HG03280 (cell line): Measurements from ENCODE around the gene OR2Y1.
"Not testable (repeated sequence)": the region's sequence is repeated elsewhere in the genome, so short reads cannot be mapped to it uniquely, and the experiment has no call there.

ENCODE experiments used
- ATAC-seq: cut with Tn5 transposase; IDR thresholded peaks from one replicate; pipeline ENCODE4 v1.9.1; 2021; ENCODE audit warnings: mild to moderate bottlenecking, moderate library complexity; ENCODE audit not compliant: unreplicated experiment

The OR2Y1 gene

DNA sequence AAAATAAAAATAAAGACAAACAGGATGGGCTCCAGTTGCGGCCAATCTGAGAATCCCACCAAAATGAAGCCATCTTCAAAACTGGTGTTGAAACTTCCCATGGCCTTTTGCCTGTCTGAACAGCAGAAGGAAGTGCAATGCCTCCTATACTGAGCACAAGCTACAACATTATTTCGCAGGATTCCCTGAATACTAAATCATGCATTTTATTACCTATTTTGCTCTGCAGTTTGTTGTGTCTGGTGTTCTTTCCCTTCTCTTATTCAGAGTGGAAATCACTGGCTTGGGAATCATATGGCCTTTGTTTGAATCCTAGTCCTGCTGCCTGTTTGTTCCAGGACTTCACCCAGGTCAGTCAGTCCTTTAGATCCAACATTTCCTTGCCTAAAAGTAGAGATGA, at the start of gene OR2Y1:
TSS of gene OR2Y1 (minus strand) at position 101 of the 400 bp plus-strand sequence. CDS start at position 101, 0 bp downstream.
- ATAC-seq, result no peak

DNA sequence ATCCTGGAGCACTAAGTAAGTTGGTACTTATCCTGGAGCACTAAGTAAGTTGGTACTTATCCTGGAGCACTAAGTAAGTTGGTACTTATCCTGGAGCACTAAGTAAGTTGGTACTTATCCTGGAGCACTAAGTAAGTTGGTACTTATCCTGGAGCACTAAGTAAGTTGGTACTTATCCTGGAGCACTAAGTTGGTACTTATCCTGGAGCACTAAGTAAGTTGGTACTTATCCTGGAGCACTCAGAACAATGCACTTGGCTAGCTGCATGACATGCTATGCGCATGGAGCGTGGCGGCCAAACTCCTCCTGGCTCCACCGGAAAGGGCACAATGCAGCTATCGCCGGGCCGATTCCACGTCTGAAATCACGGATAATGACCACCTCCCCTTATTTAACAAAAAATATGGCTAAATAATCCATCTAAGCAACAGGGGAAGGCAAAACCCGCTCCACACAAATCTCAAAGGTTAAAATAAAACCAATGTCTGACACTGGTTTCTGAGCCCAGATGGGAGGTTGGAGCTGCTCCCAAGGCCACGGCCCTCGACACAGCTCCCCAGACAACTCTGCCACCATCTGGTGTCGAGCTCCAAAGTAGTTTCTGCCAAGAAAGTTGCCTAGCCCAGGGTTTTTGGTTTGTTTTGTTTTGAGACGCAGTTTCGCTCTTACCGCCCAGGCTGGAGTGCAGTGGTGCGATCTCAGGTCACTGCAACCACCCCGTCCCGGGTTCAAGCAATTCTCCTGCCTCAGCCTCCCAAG, 49.0 kb upstream of the OR2Y1 start:
- ATAC-seq, result not testable (repeated sequence)

GRCh38 chr5:180787711-180788431, 48.0 kb upstream of the OR2Y1 start:
- ATAC-seq, result no peak

DNA sequence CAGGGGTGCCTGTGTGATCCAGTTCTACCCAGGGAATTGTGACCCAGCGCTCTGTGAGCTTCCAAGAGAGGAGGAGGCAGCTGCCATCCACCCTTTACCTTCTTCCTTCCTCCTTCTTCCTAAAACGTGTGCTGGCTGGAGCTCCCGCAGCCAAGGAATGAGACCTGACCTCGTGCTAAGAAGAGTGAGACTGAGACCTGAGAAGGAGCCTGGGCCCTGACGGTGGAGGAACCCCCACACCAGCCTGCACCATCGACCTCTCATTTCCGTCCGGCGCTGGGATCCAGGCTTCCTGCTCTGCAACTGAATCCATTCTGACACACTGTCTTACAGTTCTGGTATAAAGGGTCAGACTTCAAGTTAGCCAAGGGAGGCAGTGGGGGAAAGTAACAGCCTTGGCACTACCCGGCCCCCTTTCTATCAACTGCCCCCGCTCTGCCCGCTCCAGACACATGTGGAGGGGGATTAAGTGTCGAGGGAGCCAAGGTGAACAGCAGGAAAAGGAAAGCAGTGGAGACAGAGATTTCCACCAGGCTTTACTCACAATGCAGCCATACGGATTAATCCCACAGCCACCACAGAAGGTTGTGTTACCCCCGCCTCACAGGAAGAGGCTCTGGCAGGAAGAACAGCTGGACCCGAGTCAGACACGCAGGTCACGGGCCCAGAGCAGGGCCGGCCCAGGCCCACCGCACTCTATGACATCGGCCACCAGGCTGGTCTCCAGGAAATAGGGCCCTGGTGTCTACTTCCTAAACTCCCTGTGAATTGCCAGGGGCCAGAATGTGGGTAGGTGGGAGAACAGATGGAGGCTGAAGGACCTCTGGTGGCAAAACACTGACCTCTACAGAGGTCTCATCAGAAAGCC, 46.9 kb upstream of the OR2Y1 start:
- no peak for ATAC-seq

DNA sequence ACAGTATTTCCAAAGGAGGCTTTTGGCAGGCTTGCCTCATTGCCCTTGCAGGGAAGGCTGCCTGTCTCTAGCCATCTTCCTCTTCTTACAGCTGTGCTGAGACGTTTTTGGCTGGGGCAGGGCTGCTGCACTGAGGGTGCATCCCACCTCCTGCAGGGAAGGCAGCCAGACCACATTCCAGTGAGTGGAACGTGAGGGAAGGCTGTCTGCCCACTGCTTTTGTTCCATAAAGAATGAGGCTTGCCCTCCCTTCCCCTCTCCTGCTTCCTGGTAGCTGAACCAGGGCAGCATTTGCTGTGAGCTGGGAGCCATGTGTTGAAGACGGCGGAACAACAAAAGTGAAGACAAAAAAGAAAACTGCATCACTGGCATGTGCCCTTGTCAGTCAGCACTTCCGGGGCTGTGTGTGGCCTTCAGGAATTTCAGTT, 46.0 kb upstream of the OR2Y1 start:
- ATAC-seq, result no peak

DNA sequence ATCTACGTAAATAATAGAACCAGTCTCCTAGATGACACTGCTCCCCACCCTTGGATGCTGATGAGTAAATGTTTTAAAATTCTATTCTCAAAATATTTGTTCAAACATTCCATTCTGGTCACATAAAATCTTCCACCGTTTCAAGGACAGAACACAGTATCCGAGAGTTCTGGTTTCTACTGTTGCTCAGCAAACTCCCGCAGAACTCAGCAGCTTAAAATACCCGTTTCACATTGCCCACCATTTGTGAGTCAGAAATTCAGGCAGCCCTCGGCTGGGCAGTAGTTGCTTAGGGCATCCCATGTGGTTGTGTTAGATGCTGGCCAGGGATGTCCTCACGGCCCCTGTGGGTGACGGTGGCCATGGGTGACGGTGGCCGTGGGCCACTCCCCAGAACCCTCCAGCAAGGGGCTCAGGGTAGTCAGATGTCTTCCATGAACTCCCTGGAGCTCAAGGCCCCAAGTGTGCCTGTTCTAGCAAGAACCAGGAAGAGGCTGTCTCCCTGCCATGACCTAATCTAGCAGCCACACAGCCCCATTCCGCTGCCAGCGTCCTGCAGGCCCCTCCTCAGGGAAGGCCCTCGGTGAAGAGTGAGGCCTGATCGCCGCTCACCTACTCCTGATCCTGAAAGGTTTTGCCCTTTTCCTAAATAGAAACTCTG, 45.4 kb upstream of the OR2Y1 start:
- no peak for ATAC-seq

- no peak for ATAC-seq
These were observed 44.7 kb upstream of the OR2Y1 start for GRCh38 chr5:180784497-180785097.

GRCh38 chr5:180783340-180784052, 43.6 kb upstream of the OR2Y1 start:
- ATAC-seq, result no peak

DNA sequence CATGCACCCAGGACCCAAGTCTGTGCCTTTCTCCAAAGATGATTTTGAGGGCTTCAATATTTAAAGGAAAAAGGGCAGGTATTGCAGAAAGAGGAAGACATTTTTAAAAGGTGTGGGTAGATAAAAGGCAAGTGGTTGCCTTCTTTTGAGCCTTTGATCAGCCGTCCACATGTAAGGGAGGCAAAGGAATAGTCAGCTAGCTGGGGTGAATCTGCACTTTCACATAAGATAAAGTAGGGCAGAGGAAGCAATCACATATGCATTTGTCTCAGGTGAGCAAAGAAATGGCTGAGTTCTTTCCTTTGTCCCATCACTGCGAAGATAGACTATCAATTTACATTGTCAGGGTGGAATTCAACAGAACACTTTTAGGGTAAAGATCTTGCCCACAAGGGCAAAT, 42.9 kb upstream of the OR2Y1 start:
- ATAC-seq, result no peak

- ATAC-seq, result not testable (repeated sequence)
These were observed 42.1 kb upstream of the OR2Y1 start for GRCh38 chr5:180781900-180782326.

GRCh38 chr5:180779985-180780610, 40.2 kb upstream of the OR2Y1 start:
- ATAC-seq, result no peak

GRCh38 chr5:180777475-180777874, 37.6 kb upstream of the OR2Y1 start:
- ATAC-seq, result no peak

DNA sequence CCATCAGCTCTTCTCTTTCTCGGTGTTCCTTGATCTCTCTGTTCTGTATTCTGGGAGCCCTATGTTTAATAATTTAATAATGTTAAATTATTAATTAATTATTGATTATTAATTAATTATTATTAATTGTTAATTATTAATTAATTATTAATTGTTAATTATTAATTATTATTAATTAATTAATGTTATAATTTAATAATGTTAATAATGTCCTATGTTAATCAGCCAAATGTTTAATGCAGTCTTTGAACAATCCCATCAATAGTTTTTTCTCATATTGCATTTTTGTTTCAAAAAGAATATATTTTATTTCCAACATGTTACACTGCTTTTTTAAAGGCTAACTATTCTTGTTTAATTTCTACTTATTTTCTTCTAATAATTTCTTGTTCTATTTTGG, 36.5 kb upstream of the OR2Y1 start:
- no peak for ATAC-seq

- no peak for ATAC-seq
These were observed 35.8 kb upstream of the OR2Y1 start for GRCh38 chr5:180775624-180776023.

DNA sequence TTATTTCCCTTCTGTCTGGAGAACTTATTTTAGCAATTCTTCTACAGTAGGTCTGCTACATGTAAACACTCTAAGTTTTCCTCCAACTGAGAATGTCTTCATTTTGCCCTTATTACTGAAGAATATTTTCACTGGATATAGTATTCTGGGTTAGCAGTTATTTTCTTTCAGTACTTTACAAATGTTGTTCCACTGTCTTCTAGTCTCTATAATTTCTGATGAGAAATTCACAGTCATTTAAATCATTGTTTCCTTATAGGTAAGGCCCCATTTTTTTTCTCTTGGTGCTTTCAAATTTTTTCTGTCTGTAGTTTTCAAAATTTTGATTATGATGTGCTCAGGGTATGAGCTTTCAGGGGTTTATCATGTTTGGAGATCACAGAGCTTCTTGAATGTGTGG, 32.0 kb upstream of the OR2Y1 start:
- ATAC-seq, result no peak

DNA sequence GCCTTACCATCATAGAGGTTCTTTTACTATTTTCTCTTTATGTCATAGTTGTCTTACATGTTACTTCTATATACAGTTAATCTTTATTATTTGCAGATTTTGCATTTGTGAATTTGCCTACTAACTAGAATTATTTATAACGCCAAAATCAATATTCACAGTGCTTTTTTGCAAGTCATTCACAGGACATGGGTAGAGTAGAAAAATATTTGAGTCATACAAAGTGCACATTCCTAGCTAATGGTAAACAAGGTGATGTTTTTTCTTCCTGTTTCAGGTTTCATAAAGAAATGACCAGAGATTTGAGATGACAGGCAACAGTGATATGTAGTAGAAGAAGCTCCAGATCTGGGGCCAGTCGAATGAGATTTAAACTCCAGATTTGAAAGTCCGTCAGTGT, 30.0 kb upstream of the OR2Y1 start:
- ATAC-seq, result no peak

- ATAC-seq, result no peak
These were observed 15.7 kb upstream of the OR2Y1 start for GRCh38 chr5:180755601-180756000.

- no peak for ATAC-seq
These were observed 4.4 kb upstream of the OR2Y1 start for GRCh38 chr5:180744253-180744652.

- no peak for ATAC-seq
These were observed 2.9 kb upstream of the OR2Y1 start for GRCh38 chr5:180742727-180743126.
